Immature natural killer cell (primary cell): ENCODE results near the gene C10orf95. TPM values are rescaled to one million over a fixed set of nuclear protein-coding genes. Genes with fewer than 3 reads are reported as not detected.
A peak's percentile ranks its signal among the peaks of the same experiment; 100 is the strongest.

Experiments used
- DNase-seq, 3 donors: peaks; one replicate each; pipeline ENCODE4 v3.0.0; 2022; ENCODE audit warnings: mixed read lengths in 1 of 3
- H3K27ac Mint-ChIP-seq, 6 donors: one replicate each; pipeline ENCODE4 v1.8.0; 2020; ENCODE audit warnings: mixed read lengths in 6 of 6, mild to moderate bottlenecking in 5 of 6, inconsistent platforms in 4 of 6, moderate library complexity in 3 of 6
- H3K27me3 Mint-ChIP-seq, 3 donors: one replicate each; pipeline ENCODE4 v1.8.0; 2020 to 2021; ENCODE audit warnings: low read depth in 3 of 3, mild to moderate bottlenecking in 3 of 3, mixed read lengths in 3 of 3, moderate library complexity in 3 of 3, inconsistent platforms in 1 of 3
- H3K36me3 Mint-ChIP-seq, 3 donors: one replicate each; pipeline ENCODE4 v1.8.0; 2020; ENCODE audit warnings: mixed read lengths in 3 of 3, inconsistent platforms in 2 of 3, mild to moderate bottlenecking in 2 of 3
- H3K4me1 Mint-ChIP-seq, 2 donors: one replicate each; pipeline ENCODE4 v1.8.0; 2020; ENCODE audit warnings: inconsistent platforms in 2 of 2, mild to moderate bottlenecking in 2 of 2, mixed read lengths in 2 of 2, moderate library complexity in 1 of 2
- H3K4me3 Mint-ChIP-seq, 5 donors: one replicate each; pipeline ENCODE4 v1.8.0; 2020; ENCODE audit warnings: mild to moderate bottlenecking in 5 of 5, mixed read lengths in 5 of 5, inconsistent platforms in 3 of 5, moderate library complexity in 3 of 5
- H3K9me3 Mint-ChIP-seq, 6 donors: one replicate each; pipeline ENCODE4 v1.8.0; 2020; ENCODE audit warnings: mild to moderate bottlenecking in 6 of 6, mixed read lengths in 6 of 6, inconsistent platforms in 4 of 6, moderate library complexity in 3 of 6
- polyA plus RNA-seq, 3 donors: library from polyadenylated mRNA; unstranded; fragments of 300-500 nt; fragmentation: Illumina TruSeq; gene quantifications; one replicate each; pipeline ENCODE4 v1.2.3, GENCODE V29; 2021

C10orf95 gene
- polyA plus RNA-seq, 3 donors from 2014 or later: 0.32 to 0.67 (median 0.59) TPM

- Mint-ChIP-seq H3K9me3 (peaks cover 0 to 2% (median 0%) of the 10 kb centered on the region in 6 donors), H3K4me3 (no peak overlapping the region), H3K4me1 (peaks cover 12 to 22% of the 10 kb centered on the region in 2 donors), H3K36me3 (peaks cover 0 to 2% (median 2%) of the 10 kb centered on the region in 3 donors), H3K27ac (no peak overlapping the region), H3K27me3 (peaks cover 18 to 38% (median 19%) of the 10 kb centered on the region in 3 donors)
- DNase-seq: no peak
Measured at GRCh38 chr10:102414749-102415148, 36.6 kb downstream of the C10orf95 start.

- Mint-ChIP-seq H3K36me3 (peaks cover 0 to 4% (median 2%) of the 10 kb centered on the region in 3 donors), H3K27me3 (peaks cover 15 to 36% (median 17%) of the 10 kb centered on the region in 3 donors), H3K27ac (no peak overlapping the region), H3K4me1 (peaks cover 10 to 19% of the 10 kb centered on the region in 2 donors), H3K4me3 (no peak overlapping the region), H3K9me3 (peaks cover 0 to 3% (median 0%) of the 10 kb centered on the region in 6 donors)
- DNase-seq: no peak
Measured at GRCh38 chr10:102413806-102414561, 37.4 kb downstream of the C10orf95 start.

- Mint-ChIP-seq H3K27me3 (peaks cover 16 to 41% (median 20%) of the 10 kb centered on the region in 3 donors), H3K4me3 (no peak overlapping the region), H3K36me3 (peaks cover 0 to 4% (median 2%) of the 10 kb centered on the region in 3 donors), H3K27ac (no peak overlapping the region), H3K4me1 (peaks cover 9 to 17% of the 10 kb centered on the region in 2 donors), H3K9me3 (peaks cover 0 to 3% (median 0%) of the 10 kb centered on the region in 6 donors)
- no peak for DNase-seq
Measured at GRCh38 chr10:102413053-102413705, 38.2 kb downstream of the C10orf95 start.

- no peak overlapping the region for H3K4me3 Mint-ChIP-seq
- H3K27me3 Mint-ChIP-seq: peaks cover 20 to 33% (median 21%) of the 10 kb centered on the region in 3 donors
Measured at GRCh38 chr10:102412293-102412692, 39.0 kb downstream of the C10orf95 start.

GRCh38 chr10:102411341-102412255 is 39.7 kb downstream of the C10orf95 start:
- no peak for DNase-seq
- H3K27ac Mint-ChIP-seq: no peak overlapping the region
- H3K9me3 Mint-ChIP-seq: peaks cover 0 to 3% (median 0%) of the 10 kb centered on the region in 6 donors
- H3K4me1 Mint-ChIP-seq: peaks cover 9 to 18% of the 10 kb centered on the region in 2 donors
- H3K4me3 Mint-ChIP-seq: peak overlapping the region in 3 of 5 donors; percentile 18 to 33 (median 26)
- peaks cover 21 to 32% (median 23%) of the 10 kb centered on the region in 3 donors for H3K27me3 Mint-ChIP-seq
- peaks cover 0 to 4% (median 2%) of the 10 kb centered on the region in 3 donors for H3K36me3 Mint-ChIP-seq

More at GRCh38 chr10:102412293-102412692, 39.0 kb downstream of the C10orf95 start:
- Mint-ChIP-seq H3K9me3 (peaks cover 0 to 3% (median 0%) of the 10 kb centered on the region in 6 donors), H3K36me3 (peaks cover 0 to 4% (median 2%) of the 10 kb centered on the region in 3 donors), H3K27ac (no peak overlapping the region), H3K4me1 (peaks cover 9 to 18% of the 10 kb centered on the region in 2 donors)
- no peak for DNase-seq

- peaks cover 0 to 3% (median 0%) of the 10 kb centered on the region in 6 donors for H3K9me3 Mint-ChIP-seq
- DNase-seq: no peak
- H3K4me1 Mint-ChIP-seq: peaks cover 9 to 18% of the 10 kb centered on the region in 2 donors
- H3K27ac Mint-ChIP-seq: no peak overlapping the region
- peaks cover 21 to 31% (median 25%) of the 10 kb centered on the region in 3 donors for H3K27me3 Mint-ChIP-seq
- peak overlapping the region in 1 of 5 donors; percentile 80 for H3K4me3 Mint-ChIP-seq
- H3K36me3 Mint-ChIP-seq: peaks cover 0 to 4% (median 0%) of the 10 kb centered on the region in 3 donors
Measured at GRCh38 chr10:102410429-102411073, 40.8 kb downstream of the C10orf95 start.

GRCh38 chr10:102409604-102410428 is 41.5 kb downstream of the C10orf95 start:
- Mint-ChIP-seq H3K4me1 (peaks cover 9 to 18% of the 10 kb centered on the region in 2 donors), H3K27me3 (peaks cover 24 to 31% (median 25%) of the 10 kb centered on the region in 3 donors), H3K4me3 (peak overlapping the region; percentile 44 to 82 (median 78)), H3K27ac (peak overlapping the region in 1 of 6 donors; percentile 3), H3K36me3 (peaks cover 0 to 4% (median 0%) of the 10 kb centered on the region in 3 donors), H3K9me3 (peaks cover 0 to 3% (median 0%) of the 10 kb centered on the region in 6 donors)
- no peak for DNase-seq

GRCh38 chr10:102408728-102409603 is 42.4 kb downstream of the C10orf95 start:
- H3K27ac Mint-ChIP-seq: peak overlapping the region in 1 of 6 donors; percentile 3

GRCh38 chr10:102408131-102408727 is 43.1 kb downstream of the C10orf95 start:
- H3K27ac Mint-ChIP-seq: peak overlapping the region in 1 of 6 donors; percentile 69
- peaks cover 0 to 3% (median 0%) of the 10 kb centered on the region in 6 donors for H3K9me3 Mint-ChIP-seq
- DNase-seq: no peak
- peaks cover 0 to 4% (median 0%) of the 10 kb centered on the region in 3 donors for H3K36me3 Mint-ChIP-seq
- H3K4me3 Mint-ChIP-seq: peak overlapping the region; percentile 53 to 81 (median 63)
- H3K27me3 Mint-ChIP-seq: peaks cover 25 to 28% (median 28%) of the 10 kb centered on the region in 3 donors
- H3K4me1 Mint-ChIP-seq: peaks cover 9 to 18% of the 10 kb centered on the region in 2 donors

More at GRCh38 chr10:102408728-102409603, 42.4 kb downstream of the C10orf95 start:
- Mint-ChIP-seq H3K4me1 (peaks cover 9 to 18% of the 10 kb centered on the region in 2 donors), H3K27me3 (peaks cover 25 to 31% (median 26%) of the 10 kb centered on the region in 3 donors), H3K9me3 (peaks cover 0 to 3% (median 0%) of the 10 kb centered on the region in 6 donors), H3K4me3 (peak overlapping the region; percentile 44 to 82 (median 78)), H3K36me3 (peaks cover 0 to 4% (median 0%) of the 10 kb centered on the region in 3 donors)
- peak in 2 of 3 donors; percentile 31 to 33 for DNase-seq

- Mint-ChIP-seq H3K27ac (no peak overlapping the region), H3K4me1 (peaks cover 9 to 18% of the 10 kb centered on the region in 2 donors), H3K4me3 (peak overlapping the region in 3 of 5 donors; percentile 20 to 81 (median 53)), H3K27me3 (peaks cover 22 to 28% (median 27%) of the 10 kb centered on the region in 3 donors), H3K36me3 (peaks cover 0 to 4% (median 0%) of the 10 kb centered on the region in 3 donors), H3K9me3 (peaks cover 0 to 3% (median 0%) of the 10 kb centered on the region in 6 donors)
- DNase-seq: no peak
Measured at GRCh38 chr10:102407425-102408130, 43.8 kb downstream of the C10orf95 start.
